Measurements from ENCODE around the gene CDK5RAP2.

CDK5RAP2 gene

DNA sequence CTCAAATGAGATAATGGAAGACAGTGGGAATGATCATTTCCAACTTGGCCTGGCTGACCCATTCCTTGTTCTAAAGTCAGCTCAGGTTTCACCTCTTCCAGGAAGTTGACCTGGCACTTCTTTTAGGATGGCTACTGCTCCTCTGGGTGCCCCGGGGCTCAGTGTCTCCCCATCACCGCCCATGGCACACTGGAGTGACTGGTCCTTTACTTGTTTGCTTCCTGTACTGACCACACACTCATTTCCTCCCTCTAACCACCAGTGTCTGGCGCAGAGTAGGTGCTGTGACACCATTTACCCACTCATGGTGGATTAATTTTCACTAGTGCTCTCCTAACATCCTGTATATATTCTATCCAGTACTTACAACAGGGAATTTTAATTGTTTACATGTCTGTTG, 183.5 kb downstream of the CDK5RAP2 start:
- DNase-seq = no peak

DNA sequence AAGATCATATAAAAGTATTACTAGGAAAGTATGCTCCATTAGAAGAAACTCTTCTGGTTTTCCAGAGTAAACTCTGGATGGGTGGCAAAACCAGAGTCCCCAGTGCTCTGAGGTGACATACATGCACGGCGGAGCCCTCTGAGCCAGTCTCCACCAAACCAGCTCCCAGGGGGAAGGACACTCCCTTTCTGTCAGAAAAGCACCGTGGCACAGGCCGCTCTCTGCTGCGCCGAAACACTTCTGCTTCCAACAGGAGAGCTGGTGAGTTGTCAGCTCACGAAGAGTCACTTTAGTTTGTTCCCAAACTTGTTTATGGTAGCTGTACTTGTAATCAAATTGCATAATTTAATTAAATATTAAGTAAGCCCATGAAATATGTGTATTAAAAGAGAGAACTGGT, 184.6 kb downstream of the CDK5RAP2 start:
- no peak for DNase-seq

DNA sequence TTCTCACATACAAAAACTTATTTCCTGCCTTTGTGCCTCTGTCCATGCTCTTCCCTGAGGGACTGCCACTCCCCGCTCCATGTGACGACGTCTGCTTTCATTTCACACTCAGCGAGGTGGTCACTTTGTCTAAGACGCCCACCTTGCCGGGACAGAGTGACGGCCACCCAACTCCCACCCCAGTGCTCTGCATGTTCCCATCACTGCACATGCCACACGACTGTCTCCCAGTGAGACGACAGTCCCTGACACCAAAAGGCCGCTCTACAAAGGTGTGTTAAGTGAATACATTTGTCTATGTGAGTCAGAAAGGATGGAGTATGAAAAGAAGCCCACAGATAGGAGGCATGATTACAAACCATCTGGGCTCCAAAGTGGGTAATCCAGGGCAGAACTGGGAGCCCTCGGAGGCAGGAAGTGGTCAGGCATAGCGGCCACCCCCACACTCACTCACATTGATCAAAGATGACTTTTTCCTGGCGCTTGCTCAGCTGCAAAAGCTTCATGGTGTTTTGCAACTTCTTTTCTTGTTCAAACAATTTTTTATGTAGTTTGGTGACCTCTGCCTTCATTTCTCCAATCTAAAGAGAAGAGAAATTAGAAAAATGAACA, 185.8 kb downstream of the CDK5RAP2 start:
- peak; percentile 85 for DNase-seq

DNA sequence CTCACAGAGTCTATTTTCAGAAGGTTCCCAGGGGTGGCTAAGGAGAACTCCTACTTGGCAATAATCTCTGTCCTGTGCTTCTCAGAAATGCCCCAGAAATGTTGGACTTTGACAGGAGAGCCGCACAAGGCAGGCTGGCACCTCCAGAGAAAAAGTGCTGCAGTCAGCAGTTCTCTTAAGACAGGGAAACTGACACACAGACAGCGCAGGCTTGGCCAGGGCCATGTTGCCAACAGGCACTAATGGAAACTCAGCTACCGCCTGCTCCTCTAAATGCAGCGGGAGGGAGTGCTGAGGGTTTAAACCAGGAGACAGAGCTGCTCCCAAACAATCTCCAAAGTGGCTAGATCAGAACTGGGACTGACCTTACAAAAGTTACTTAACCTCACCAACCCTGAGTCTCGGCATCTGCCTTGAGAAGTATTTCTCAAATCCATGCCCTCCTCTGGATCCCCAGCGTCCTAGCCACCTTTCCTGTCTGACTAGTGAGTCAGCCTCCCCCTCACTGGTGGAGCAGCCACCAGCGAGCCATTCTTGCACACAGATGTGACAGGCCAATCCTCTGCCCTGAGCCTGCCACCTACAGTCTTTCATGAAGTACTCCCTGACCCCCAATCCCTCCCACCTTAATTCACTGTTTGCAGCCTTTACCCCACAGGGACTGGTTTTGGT, 186.4 kb downstream of the CDK5RAP2 start:
- peak; percentile 58 for DNase-seq

DNA sequence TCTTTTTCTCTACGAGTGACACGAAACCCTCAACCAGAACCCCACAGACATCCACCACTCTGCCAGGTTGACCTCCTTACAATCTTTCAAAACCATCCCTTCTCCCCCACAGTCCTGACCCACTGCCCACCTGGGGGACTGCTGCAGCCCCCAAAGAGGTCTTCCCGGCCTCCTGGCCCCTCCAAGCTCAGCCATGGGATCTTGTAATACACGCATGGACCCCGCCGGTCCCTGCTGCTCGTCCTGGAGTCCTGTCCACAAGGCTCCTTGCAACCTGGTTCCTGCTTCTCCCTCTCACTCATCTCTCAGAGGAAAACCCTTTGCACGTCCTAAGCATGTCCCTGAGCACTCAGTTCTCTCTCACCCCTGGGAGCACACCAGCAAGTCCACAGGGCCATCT, 187.3 kb downstream of the CDK5RAP2 start:
- no peak for DNase-seq

DNA sequence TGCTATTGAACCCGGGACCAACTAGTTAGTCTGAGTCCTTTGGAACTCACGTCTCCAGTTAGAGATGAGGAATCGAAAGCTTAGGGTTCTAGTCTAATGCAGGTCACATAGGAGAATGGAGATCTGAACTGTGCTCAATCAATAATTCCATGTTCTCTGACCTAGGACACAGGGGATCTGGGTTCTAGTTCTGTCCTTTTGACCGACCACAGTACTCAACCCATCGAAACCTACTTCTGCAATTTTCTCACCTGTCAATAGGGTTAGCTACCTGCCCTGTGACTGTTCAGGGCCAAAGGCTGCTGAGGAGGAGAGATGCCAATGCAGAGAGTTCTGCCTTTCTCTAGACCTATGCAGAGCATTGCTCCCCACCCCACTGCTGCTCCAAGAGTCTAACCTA, 187.7 kb downstream of the CDK5RAP2 start:
- DNase-seq = no peak

DNA sequence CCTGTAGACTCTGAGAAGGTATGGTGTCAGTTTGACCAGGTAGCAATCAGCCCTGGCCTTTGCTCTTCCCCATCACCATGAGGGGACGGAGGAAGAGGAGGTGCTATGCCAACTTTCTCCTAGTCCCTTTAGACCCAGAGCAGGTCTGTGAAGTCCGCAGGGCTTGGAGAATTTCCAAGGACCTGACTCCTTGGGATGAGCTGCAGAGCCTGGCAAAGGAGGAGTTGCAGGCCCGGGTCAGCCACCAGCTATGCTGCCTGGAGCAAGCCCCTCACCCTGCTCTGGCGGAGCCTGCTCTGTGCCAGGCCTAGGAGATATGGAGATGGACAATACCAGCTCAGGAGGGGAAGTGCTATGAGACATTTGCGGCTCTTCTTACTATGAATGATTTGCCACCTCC, 188.3 kb downstream of the CDK5RAP2 start:
- DNase-seq = no peak

DNA sequence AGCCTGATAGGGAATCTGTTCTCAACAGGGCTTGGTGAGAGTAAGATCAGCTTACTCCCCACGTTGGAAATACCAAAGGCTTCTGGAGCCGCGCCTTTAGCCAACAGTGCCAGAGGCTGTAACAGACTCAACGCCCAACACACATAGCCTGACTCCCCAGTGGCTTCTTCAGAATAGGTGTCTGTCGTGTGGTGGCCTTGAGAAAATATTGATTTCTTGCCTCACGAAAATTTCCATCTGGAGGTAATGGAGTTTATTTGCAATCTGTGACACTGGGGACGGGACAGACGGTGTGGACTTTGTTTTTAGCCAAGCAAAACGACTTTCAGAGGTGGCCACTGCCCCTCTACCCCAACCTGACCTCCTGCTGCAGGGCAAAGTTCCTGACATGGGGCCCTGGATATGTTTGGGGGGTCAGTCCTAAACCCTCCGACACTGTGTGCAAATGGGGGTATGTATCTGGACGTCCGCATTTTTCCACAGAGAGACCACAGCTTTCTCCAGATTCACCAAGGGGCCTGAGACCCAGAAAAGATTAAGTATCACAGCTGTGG, 189.3 kb downstream of the CDK5RAP2 start:
- no peak for DNase-seq

DNA sequence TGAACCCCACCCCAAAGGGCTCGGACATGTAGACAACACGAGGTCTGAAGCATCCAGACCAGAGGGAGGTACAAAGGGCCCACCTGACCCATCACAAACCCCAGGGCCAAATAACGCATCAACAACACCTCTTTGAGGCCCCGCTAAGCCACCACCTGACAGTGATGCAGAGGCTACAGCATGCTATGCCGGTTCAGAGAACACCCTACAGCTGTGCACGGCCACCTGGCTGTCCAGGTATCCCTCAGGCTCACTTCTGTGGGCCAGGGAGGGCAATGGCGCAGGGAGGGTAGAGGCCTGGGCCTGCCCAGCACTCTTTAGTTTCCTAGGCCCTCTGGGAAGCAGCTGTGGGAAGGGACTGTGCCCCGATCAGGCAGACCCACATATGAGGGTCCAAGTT, 190.1 kb downstream of the CDK5RAP2 start:
- no peak for DNase-seq

DNA sequence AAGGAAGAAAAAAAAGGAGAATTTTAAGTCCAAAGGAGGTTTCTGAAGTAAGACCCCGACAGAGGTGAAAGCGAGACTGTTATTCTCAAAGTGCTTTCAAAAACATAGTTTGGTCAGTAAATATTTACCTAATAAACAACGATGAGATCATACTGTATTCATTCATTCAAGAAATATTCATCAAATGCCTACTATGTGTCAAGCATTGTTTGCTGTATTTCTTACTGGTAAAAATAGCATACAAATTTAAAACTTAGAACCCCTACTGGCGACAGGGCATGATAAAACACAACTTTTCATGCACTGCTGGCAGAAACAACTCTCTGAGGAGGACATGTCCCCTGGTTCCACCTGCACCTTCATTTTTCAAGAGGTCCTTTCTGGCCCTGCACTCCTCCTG, 190.7 kb downstream of the CDK5RAP2 start:
- DNase-seq = no peak

DNA sequence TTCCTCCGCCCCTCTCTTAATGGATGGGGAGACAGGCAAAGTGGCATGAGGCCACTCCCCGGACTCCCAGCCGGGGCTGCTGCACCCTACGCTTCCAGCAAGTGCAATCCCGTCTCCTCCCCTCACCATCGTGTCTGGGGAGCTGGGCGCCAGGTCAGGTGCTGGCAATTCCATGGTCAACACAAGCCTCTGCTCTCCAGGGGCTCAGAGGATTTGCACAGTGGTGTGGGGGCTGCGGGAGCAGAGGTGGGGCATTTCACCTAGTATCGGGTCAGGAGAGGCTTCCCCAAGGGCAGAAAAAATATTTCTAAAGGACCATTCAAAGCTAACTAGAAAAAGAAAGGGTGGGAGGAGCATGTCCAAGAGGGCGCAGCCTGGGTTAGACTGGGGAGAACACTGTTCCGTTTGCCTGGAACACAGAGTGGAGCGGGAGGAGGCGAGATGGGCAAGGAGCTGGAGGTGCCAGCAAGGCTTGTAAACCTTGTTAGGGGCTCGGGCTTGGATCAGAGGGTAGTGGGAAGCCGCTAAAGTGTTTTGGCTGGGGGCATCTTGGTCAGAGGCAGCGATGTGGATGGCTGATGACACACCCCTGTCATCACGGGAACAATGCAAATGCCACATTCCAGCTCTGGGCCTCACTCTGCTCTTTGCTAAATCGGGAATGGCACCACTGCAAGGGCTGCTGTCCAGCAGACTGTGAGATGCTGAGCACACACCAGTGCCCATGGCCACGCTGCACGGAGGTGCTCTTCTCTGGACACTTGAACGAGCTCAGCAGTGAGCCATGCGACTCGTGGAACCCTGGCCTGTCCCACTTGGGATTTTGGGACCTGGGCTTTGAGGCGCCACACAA, 191.7 kb downstream of the CDK5RAP2 start:
- peak; percentile 40 for DNase-seq

DNA sequence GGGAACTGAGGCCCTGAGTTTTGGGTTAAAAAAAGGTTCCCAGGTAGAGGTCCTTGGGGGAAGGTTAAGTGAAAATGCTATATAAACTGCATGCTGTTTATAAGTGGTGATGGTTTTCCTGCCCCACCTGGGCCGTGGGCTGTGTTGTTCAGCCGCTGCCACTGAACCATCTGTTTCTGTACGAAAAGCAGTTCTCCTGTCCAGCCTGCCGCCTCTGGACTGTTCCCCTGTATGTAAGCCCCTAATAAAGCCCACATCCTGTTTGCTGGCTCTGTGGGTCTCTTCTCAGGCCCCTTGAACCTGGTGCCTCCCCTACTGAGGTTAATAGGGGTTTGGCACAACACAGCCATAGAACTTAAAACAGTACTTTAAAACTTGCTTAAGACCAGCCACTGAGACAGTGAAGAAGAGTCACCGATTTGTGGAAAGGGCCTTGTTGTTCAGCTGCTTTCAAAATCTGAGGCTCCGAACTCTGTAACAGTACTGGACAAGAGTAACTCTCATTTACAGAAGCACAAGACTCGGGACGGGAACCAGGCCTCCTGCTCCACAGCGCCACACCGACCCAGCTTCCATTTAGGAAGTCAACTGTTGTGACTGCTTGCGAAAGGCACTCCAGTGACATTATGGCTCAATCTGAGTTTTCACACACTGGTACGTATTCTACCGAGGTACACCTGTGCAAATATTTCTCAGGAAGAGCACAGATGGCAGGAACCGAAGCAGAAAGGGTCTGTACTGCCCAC, 192.5 kb downstream of the CDK5RAP2 start:
- no peak for DNase-seq

DNA sequence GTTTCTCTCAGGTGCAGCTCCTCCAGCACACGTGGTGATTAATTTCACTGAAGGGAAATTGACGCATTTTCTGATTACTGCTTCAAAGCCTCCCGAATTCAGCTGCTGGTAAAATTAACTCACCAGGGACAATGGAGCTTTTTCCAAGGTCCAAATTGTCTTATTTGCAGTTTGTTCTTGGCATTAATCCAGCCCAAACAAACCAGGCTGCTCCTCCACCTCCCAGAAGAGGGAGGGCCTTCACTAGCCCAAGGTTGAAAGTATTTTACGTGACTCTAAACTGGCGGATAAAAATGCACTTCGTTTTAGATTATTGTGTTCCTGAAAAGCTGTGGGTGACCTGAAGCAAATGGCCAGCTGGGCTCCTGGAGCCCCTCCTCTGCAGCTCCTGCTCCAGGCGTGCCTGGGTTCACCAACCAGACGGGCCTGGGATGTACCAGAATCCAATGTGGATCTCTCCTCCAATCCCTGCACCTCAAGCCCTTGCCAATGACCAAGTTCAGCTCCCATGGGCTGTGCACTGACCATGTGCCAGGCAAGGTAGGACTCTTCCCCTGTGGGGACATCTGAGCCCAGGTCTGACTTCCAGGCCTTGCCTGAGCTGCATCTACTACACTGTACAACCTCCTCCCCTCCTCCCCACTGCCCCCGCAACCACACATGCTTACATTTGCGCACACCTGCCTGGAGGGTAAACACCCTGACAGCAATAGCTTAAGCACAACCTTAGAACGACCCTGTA, 193.4 kb downstream of the CDK5RAP2 start:
- DNase-seq = peak; percentile 34

DNA sequence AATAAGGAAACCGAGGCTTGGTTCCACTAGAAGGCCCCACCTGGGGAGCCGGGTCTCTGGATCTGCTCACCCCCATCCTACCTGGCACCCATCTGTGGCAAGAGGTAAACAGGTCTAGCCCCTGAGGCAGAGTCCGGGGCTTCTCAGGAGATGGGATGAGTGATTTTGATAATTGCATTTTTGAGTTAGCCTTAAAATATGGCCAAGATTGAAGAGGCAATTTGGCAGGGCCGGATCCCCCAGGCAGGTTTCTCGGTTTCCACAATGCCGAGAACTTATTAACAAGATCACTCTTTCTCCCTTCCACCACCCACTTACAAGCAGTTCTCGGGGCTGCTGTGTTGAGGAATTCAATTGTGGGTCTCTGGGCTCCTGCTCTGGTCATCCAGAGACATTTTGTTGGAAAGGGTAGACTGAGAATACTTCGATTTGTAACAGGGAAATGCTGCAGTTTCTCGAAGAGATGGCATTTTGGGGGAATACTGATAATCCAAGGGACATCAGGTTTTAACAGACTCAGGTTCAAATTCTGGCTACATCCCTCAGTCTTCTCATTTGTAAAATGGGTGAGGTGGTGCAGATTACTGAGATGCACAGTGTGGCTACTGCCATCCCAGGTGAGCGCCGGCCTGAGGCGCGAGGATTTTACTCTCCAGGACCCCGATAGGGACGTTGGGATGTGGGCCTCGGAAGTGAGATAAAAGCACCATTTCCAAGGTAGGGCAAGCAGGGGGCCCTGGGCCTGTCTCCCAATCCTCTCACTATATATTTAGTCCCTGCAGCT, 194.2 kb downstream of the CDK5RAP2 start:
- DNase-seq = no peak

DNA sequence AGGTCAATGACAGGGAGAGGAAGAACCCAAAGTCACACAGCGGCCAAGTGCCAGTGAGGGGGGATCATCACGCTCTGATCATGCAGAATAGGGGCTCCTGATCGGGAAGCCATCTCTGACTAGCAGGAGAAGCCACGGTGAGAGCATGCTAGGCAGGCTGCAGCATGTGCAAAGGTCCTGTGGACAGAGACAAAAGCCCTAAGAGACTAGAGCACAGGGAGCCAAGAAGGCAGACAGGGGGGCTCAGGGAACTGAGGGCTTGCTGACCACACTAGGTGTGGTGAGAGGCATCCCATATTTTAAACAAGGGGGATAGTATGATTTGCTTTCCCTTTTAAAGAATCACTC, 195.1 kb downstream of the CDK5RAP2 start:
- DNase-seq = no peak

DNA sequence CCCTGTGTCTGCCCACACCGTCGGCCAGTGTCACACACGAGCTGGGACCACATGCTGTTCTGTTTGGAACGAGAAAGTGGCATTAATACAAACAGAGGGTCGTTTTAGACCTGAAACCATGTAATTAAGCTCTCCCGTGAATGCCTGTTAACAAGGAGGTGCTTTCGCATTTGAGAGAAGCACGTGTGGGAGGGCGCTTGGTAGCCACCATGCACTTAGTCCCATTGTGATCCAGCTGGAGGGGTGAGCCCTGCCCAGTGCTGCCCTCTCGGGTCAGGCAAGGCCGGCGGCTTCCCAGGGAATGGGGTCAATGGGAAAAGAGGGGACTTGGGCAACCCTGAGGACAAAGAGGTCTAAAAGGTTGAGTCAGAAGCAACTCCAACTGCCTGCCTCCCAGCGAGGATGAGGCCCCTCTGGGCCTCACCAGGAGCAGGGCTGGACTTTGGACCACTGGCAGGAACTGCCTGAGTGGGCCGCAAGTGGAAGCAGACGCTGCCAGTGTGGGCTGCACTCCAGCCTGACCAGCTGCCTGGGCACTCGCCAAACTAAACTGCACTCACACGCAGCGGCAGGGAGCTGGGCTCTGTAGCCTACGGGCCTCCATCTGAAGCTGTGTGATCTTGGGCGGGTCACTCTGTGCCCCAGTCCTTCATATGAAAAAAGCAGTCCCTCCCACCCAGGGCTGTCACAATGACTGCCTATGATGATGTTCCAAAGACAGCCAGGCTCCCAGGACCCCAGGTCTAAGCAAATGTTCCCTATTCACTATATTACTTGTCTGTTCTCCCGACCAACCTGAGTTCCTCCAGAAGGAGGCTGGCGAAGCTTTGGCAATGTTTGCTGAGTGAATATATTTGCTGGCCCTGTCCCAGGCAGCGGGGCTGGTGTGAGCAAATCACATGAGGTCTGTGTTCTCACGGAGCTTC, 195.7 kb downstream of the CDK5RAP2 start:
- DNase-seq = peak; percentile 25

DNA sequence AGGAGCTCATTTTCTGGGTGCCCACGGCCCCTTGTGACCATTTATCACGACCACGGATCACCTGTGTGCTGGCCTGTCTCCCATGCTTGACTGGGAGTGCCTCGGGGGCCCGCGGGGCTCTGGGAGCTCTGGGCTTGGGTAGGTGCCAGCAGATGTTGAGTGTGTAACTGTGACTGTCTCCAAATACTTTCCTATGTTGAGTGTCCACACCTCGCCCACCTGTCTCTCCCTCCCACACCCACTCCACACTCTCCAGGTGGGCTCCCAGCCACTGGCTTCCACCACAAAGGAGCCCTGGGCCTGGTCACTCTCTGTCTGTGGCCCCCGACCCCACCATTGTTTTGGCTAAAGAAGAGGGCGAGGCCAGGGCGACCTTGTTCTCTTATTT, 196.4 kb downstream of the CDK5RAP2 start:
- no peak for DNase-seq

DNA sequence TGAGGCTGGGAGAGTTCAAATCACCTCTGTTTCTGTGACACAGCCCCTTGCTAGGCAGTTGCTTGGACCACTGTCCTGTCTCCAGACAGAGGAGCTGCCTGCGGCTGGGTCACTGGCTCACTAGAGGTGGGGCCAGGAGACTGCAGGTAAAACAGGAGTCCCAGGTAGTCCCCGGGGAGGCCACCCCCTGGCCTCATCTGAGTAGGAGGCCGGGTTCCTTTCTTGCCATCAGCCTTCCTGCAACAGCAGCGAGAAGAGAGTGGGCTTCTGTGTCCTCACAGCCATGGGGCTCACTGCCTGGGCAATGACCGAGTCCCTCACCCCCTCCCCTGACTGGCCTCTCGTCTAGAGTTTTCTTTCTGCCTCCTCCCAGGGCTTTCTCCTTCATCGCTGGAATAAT, 197.5 kb downstream of the CDK5RAP2 start:
- DNase-seq = no peak

DNA sequence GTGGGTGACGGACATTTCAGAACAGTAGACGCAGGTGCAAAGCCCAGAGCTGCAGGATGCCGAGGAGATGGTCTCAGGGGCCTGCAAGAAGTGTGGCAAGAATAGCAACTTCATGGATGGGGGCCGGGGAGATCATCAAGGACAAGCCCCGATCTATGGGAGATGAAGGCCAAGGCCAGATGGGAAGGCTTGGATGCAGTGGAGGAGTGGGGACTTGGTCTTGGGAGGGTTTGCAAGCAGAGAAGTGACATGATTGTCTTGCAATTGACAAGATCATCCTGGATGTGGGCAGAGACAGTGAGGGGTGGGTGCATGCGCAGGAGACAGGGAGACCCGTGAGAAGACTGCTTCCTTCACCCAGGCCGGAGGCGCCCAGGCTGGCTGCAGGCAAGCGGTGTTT, 198.1 kb downstream of the CDK5RAP2 start:
- no peak for DNase-seq

DNA sequence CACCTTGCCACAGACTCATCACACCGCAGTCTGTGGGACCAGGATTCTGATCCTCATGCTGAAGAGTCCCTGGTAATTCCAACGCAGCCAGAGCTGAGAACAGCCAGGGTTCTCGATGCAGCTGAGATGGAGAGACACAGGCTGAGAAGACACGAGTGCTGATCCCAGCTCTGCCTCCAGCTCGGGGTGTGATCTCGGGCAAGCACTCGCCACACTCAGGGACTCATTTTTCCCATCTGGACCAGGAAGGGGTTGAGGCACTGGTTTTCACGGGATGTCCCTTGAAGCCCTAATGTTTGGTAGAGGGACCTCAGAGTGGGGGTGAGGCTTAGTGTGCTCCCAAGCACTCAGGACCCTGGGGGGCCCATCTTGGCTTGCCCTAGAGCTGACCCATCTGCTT, 200.4 kb downstream of the CDK5RAP2 start:
- DNase-seq = no peak

All from fibroblast of skin of back (primary cell).